ENCODE measurements around the gene PNKD. TPM values are rescaled to one million over a fixed set of nuclear protein-coding genes. Genes with fewer than 3 reads are reported as not detected.

Gene PNKD
- total and polyA plus RNA-seq, 10 of the 15 experiments (the other 5 are each of a cell fraction or from before 2014, with no cell fraction given), result 27.2 to 106 (median 61.3) TPM

DNA sequence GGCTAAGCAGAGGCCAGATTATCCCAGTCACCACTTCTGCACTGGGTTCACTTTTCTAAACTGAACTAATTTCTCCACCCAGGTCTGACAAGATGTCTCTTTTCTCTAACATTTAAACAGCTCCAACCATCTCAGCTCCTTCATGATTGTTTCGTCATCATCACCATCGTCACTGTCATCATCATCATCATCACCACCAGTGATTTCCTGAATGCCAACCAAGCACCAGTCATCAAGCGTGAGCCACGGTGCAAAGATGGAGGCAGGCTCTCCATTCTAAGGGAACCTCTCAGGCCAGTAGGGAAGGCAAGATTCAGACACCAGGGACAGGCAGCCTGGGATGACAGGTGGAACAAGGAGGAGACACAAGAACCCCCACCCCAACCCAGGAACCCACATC lies 47.5 kb downstream of the PNKD start:
- no peaks in the 10 kb centered on the region for H4K20me1 ChIP-seq (ENCODE audit: control insufficient read depth, insufficient read depth)
- ChIA-PET RAD21 (ENCODE audit: unreplicated experiment) (interaction anchor here (1.1 to 2.6 kb wide), 2 partner anchors 11 to 12 kb away, joined by 3 to 7 read pairs; no protein-coding TSS in a partner anchor), SMC1A (ENCODE audit: uncharacterized antibody, unreplicated experiment) (no interaction called here), CTCF (interaction anchor here (1.3 to 2.0 kb wide), 2 partner anchors 16 to 38 kb away, joined by 3 to 9 read pairs; partner anchors contain the start of gene CATIP), POLR2A (interaction anchor here (1.7 kb wide), 1 partner anchor 10 kb away, joined by 6 read pairs; no protein-coding TSS in a partner anchor)
- H3K9ac ChIP-seq (ENCODE audit: control insufficient read depth, insufficient read depth, low read length), result no peak overlapping the region
- BruUV-seq (replicated peaks), result no TSS peak
- no peak overlapping the region for H2AFZ ChIP-seq (ENCODE audit: control insufficient read depth, low read depth, low read length)
- WGBS (ENCODE audit: insufficient coverage, insufficient replicate concordance, low lambda C conversion rate, missing lambda C conversion rate), result 49% methylated on average over 4 of the region's 4 CpGs
- intact Hi-C loops (cut with micrococcal nuclease; ENCODE audit: unreplicated experiment), result no loop called here
- H3K9me3 ChIP-seq (replicated peaks; ENCODE audit: control insufficient read depth, insufficient read depth, low read length), result no peaks in the 10 kb centered on the region
- no peaks in the 10 kb centered on the region for H3K79me2 ChIP-seq (ENCODE audit: control insufficient read depth, insufficient read depth, low read length)
- H3K4me2 ChIP-seq (ENCODE audit: control insufficient read depth, insufficient read depth), result no peak overlapping the region
- DNase-seq (ENCODE audit: low read depth, low spot score) (no peak), ATAC-seq (no peak), FAIRE-seq (no peak)
- TF ChIP-seq FOXM1 (IDR thresholded peaks at IDR 0.05; ENCODE audit: low read depth, low read length) (no peak), WRNIP1 (IDR thresholded peaks at IDR 0.05; ENCODE audit: borderline replicate concordance, low read depth, low read length) (no peak), SMARCA5 (IDR thresholded peaks at IDR 0.05) (no peak), MTA2 (IDR thresholded peaks at IDR 0.05; ENCODE audit: low read depth) (no peak), POLR2A (IDR thresholded peaks at IDR 0.05; ENCODE audit: low read depth, low read length) (no peak), ETV6 (conservative IDR thresholded peaks at IDR 0.05 in 1 of 2, IDR thresholded peaks at IDR 0.05 in 1 of 2; ENCODE audit: borderline replicate concordance in 1 of 2, low read depth in 1 of 2) (no peak), CBX3 (IDR thresholded peaks at IDR 0.05; ENCODE audit: borderline replicate concordance, low read depth) (no peak), IKZF1 (conservative IDR thresholded peaks at IDR 0.05) (no peak), IKZF2 (IDR thresholded peaks at IDR 0.05) (no peak), NBN (IDR thresholded peaks at IDR 0.05) (no peak), LARP7 (IDR thresholded peaks at IDR 0.05) (no peak), SUPT20H (IDR thresholded peaks at IDR 0.05; ENCODE audit: borderline replicate concordance, control insufficient read depth, low read depth, low read length) (no peak)
- TF ChIP-seq, protein P1, sequence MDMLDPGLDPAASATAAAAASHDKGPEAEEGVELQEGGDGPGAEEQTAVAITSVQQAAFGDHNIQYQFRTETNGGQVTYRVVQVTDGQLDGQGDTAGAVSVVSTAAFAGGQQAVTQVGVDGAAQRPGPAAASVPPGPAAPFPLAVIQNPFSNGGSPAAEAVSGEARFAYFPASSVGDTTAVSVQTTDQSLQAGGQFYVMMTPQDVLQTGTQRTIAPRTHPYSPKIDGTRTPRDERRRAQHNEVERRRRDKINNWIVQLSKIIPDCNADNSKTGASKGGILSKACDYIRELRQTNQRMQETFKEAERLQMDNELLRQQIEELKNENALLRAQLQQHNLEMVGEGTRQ (IDR thresholded peaks at IDR 0.05; ENCODE audit: borderline replicate concordance, low read depth, low read length), result no peak
- TF ChIP-seq, protein P2, sequence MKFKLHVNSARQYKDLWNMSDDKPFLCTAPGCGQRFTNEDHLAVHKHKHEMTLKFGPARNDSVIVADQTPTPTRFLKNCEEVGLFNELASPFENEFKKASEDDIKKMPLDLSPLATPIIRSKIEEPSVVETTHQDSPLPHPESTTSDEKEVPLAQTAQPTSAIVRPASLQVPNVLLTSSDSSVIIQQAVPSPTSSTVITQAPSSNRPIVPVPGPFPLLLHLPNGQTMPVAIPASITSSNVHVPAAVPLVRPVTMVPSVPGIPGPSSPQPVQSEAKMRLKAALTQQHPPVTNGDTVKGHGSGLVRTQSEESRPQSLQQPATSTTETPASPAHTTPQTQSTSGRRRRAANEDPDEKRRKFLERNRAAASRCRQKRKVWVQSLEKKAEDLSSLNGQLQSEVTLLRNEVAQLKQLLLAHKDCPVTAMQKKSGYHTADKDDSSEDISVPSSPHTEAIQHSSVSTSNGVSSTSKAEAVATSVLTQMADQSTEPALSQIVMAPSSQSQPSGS (IDR thresholded peaks at IDR 0.05; ENCODE audit: low read length), result no peak
- H3K36me3 ChIP-seq (ENCODE audit: control insufficient read depth in 2 of 2, insufficient read depth in 2 of 2, low read length in 1 of 2), result no peaks in the 10 kb centered on the region
- H3K4me3 ChIP-seq, result no peak overlapping the region
- in situ Hi-C loops (cut with MboI), result no loop called here
- no peaks in the 10 kb centered on the region for H3K27me3 ChIP-seq (replicated peaks in 1 of 2; ENCODE audit: control insufficient read depth in 2 of 2, insufficient read depth in 2 of 2, low read length in 1 of 2)
- no peak overlapping the region for H3K27ac ChIP-seq (ENCODE audit: control insufficient read depth, insufficient read depth)
- H3K4me1 ChIP-seq (ENCODE audit: control insufficient read depth, insufficient read depth, low read length), result peaks cover 4% of the 10 kb centered on the region
